Activated B cell treated with CpG ODN at 0.5 μM for 24 hours (primary cell): ENCODE data around the gene GLCCI1. TPM values are rescaled to one million over a fixed set of nuclear protein-coding genes. Genes with fewer than 3 reads are reported as not detected.
A peak's percentile ranks its signal among the peaks of the same experiment; 100 is the strongest.

Experiments
- ATAC-seq: fragments of 200-7000 bp; cut with Tn5 transposase; one replicate; pipeline ENCODE4 v1.10.0; 2021; ENCODE audit warnings: low read depth, mild to moderate bottlenecking, moderate library complexity
- CTCF ChIA-PET: fragments of 350-600 bp; sonication (Branson Sonifier 250); formaldehyde crosslinking; loops from one replicate; lab custom pipeline; 2021; ENCODE audit warnings: antibody characterized with exemption; lab: Charles Lee
- POLR2A ChIA-PET: fragments of 350-600 bp; sonication (Branson Sonifier 250); formaldehyde crosslinking; loops from one replicate; lab custom pipeline; 2021; ENCODE audit warnings: antibody characterized with exemption; lab: Charles Lee
- DNase-seq: peaks from one replicate; pipeline ENCODE4 v3.0.0; 2022
- H3K27ac Mint-ChIP-seq: one replicate; pipeline ENCODE4 v1.8.0; 2020; ENCODE audit warnings: mixed read lengths
- H3K27me3 Mint-ChIP-seq: one replicate; pipeline ENCODE4 v1.8.0; 2021; ENCODE audit warnings: mixed read lengths
- H3K36me3 Mint-ChIP-seq: one replicate; pipeline ENCODE4 v1.8.0; 2021; ENCODE audit warnings: low read depth, mixed read lengths
- H3K4me1 Mint-ChIP-seq: one replicate; pipeline ENCODE4 v1.8.0; 2021; ENCODE audit warnings: mixed read lengths
- H3K4me3 Mint-ChIP-seq: one replicate; pipeline ENCODE4 v1.8.0; 2020; ENCODE audit warnings: mild to moderate bottlenecking, mixed read lengths
- H3K9me3 Mint-ChIP-seq: one replicate; pipeline ENCODE4 v1.8.0; 2020; ENCODE audit warnings: mixed read lengths
- intact Hi-C: fragments of 100-400 bp; cut with micrococcal nuclease; formaldehyde crosslinking; loops from one replicate; pipeline ENCODE4 v1.15.1; 2024
- total RNA-seq: library from RNA; stranded (reverse); gene quantifications from 2 replicates; pipeline ENCODE4 v1.2.3, GENCODE V29; 2022
- TF ChIP-seq, protein P1 (sequence below): fragments of 200-600 bp; IDR thresholded peaks from one replicate; pipeline ENCODE4 v1.8.0; 2022; ENCODE audit warnings: antibody characterized with exemption, mild to moderate bottlenecking

GLCCI1 gene
- total RNA-seq, 1 donor from 2014 or later, result 37.4 TPM

DNA sequence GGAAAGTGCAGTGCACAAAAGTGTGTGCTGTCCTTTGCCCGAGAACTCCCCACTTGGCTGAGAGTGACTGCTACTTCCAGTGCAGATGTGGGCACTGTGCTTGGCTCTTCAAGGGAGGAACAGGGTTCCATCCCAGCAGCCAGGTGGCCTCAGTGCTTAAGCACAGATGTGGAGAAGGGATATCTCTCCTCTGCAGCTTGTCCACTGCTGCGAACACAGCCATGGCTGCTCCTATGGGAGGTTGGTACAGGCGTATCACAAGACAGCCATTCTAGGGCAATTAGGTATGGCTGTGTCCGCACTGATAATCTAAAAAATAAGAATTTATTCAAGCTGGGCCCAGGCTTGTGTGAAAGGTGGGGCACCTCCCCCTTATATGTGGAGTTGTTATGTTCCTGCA, 66.6 kb downstream of the GLCCI1 start:
- H3K27ac Mint-ChIP-seq, result peak overlapping the region; percentile 51
- DNase-seq, result no peak
- peaks cover 26% of the 10 kb centered on the region for H3K36me3 Mint-ChIP-seq
- intact Hi-C loops, result loop anchor here (5.0 kb wide), 2 partner anchors 157 to 273 kb away; no protein-coding TSS in a partner anchor
- H3K9me3 Mint-ChIP-seq, result no peaks in the 10 kb centered on the region
- ATAC-seq, result no peak
- TF ChIP-seq, protein P1, sequence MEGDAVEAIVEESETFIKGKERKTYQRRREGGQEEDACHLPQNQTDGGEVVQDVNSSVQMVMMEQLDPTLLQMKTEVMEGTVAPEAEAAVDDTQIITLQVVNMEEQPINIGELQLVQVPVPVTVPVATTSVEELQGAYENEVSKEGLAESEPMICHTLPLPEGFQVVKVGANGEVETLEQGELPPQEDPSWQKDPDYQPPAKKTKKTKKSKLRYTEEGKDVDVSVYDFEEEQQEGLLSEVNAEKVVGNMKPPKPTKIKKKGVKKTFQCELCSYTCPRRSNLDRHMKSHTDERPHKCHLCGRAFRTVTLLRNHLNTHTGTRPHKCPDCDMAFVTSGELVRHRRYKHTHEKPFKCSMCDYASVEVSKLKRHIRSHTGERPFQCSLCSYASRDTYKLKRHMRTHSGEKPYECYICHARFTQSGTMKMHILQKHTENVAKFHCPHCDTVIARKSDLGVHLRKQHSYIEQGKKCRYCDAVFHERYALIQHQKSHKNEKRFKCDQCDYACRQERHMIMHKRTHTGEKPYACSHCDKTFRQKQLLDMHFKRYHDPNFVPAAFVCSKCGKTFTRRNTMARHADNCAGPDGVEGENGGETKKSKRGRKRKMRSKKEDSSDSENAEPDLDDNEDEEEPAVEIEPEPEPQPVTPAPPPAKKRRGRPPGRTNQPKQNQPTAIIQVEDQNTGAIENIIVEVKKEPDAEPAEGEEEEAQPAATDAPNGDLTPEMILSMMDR, result no peak
- no peaks in the 10 kb centered on the region for H3K27me3 Mint-ChIP-seq
- H3K4me3 Mint-ChIP-seq, result no peak overlapping the region
- CTCF ChIA-PET, result interaction anchor here (0.7 to 3.2 kb wide), 14 partner anchors 18 to 497 kb away, joined by 3 to 45 read pairs (median 4); no protein-coding TSS in a partner anchor
- POLR2A ChIA-PET, result interaction anchor here (1.2 to 2.6 kb wide), 3 partner anchors 65 to 395 kb away, joined by 5 to 11 read pairs (median 7); partner anchors contain the start of gene UMAD1
- peaks cover 8% of the 10 kb centered on the region for H3K4me1 Mint-ChIP-seq

DNA sequence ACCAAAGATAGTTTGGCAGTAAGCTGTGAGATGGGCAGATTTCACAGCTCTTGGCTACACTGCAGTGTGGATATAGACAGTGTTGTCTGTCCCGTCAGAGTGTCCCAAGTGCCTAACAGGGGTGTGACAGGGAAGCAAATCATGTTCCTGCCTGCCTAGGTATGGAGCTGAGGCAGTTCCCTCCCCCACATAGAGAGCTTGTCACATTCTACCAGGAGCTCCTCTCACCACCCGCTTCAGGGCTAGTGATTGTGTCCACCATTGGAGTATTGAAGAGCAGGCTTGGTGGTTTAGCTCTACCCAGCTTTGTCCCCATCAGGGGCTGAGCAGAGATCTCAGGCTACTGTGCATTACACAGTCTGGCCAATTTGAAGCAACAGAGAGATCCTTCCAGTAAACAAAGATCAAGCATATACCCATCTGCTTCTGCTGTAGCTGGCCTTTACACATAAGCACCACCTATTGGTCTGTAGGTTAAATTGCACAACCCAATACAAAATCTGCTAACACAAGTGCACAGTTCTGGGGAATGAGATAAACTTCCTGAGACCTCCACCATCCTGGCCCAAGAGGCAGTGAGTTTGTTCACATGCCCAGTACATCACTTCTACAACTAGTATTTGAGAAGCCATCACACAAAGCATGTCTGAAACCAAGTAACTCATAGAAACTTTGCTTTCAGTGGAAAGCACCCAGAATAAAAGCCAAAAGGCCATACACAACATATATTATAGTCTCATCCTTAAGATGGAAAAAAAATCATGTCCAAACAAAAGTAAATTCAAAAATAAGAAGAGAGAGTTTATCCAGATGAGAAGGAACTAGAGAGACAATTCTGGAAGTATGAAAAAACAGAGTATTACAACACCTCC, 67.3 kb downstream of the GLCCI1 start:
- Mint-ChIP-seq H3K27ac (peak overlapping the region; percentile 21), H3K36me3 (peaks cover 24% of the 10 kb centered on the region), H3K4me3 (no peak overlapping the region), H3K4me1 (peaks cover 10% of the 10 kb centered on the region), H3K9me3 (no peaks in the 10 kb centered on the region), H3K27me3 (no peaks in the 10 kb centered on the region)
- POLR2A ChIA-PET, result interaction anchor here (1.2 to 2.6 kb wide), 3 partner anchors 66 to 395 kb away, joined by 5 to 11 read pairs (median 7); partner anchors contain the start of gene UMAD1
- DNase-seq, result no peak
- intact Hi-C loops, result loop anchor here (1.0 to 5.0 kb wide), 4 partner anchors 156 to 441 kb away; no protein-coding TSS in a partner anchor
- CTCF ChIA-PET, result interaction anchor here (0.7 to 3.2 kb wide), 14 partner anchors 19 to 497 kb away, joined by 3 to 45 read pairs (median 4); no protein-coding TSS in a partner anchor
- TF ChIP-seq, protein P1, result no peak
- ATAC-seq, result peak; percentile 92

DNA sequence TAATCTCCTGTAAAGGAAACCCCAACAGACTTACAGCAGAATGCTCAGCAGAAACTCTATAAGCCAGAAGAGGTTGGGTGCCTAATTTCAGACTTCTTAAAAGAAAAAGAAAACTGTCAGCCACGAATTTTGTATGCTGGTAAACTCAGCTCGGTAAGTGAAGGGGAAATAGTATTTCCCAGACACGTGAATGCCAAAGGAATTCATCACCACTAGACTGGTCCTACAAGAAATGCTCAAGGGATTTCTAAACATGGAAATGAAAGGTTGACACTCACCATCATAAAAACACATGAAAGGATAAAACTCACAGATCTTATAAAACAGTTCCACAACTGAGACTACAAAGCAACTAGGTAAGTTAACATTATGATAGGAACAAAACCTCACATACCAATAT, 68.6 kb downstream of the GLCCI1 start:
- intact Hi-C loops, result loop anchor here (5.0 kb wide), 2 partner anchors 155 to 275 kb away; no protein-coding TSS in a partner anchor
- ATAC-seq (no peak), DNase-seq (no peak)
- H3K27me3 Mint-ChIP-seq, result no peaks in the 10 kb centered on the region
- no peak overlapping the region for H3K27ac Mint-ChIP-seq
- no peak overlapping the region for H3K4me3 Mint-ChIP-seq
- H3K4me1 Mint-ChIP-seq, result peaks cover 12% of the 10 kb centered on the region
- H3K9me3 Mint-ChIP-seq, result no peaks in the 10 kb centered on the region
- ChIA-PET POLR2A (no interaction called here), CTCF (interaction anchor here (0.7 kb wide), 1 partner anchor 60 kb away, joined by 3 read pairs; no protein-coding TSS in a partner anchor)
- TF ChIP-seq, protein P1, result no peak
- peaks cover 30% of the 10 kb centered on the region for H3K36me3 Mint-ChIP-seq

DNA sequence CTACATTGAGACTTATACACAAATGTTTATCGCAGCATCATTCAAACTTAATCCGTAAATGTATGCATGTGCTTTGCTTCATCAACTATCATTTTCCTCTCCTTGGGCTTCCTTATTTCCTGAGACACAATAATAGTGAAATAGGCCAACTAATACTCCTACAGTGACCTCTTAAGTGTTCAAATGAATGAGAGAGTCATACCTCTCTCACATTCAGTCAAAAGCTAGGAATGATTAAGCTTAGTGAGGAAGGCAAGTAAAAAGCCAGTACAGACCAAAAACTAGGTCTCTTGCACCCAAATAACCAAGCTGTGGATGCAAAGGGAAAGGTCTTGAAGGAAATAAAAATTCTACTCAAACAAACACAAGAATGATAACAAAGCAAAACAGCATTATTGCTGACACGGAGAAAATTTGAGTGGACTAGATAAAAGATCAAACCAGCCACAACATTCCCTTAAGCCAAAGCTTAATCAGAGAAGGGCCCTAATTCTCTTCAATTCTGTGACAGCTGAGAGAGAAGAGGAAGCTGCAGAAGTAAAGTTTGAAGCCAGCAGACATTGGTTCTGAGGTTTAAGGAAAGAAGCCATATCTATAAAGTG, 72.3 kb downstream of the GLCCI1 start:
- H3K27me3 Mint-ChIP-seq, result no peaks in the 10 kb centered on the region
- H3K4me3 Mint-ChIP-seq, result no peak overlapping the region
- ATAC-seq (no peak), DNase-seq (no peak)
- CTCF ChIA-PET, result interaction anchor here (0.9 to 1.1 kb wide), 2 partner anchors 150 to 359 kb away, joined by 3 to 4 read pairs; no protein-coding TSS in a partner anchor
- H3K36me3 Mint-ChIP-seq, result peaks cover 44% of the 10 kb centered on the region
- H3K4me1 Mint-ChIP-seq, result peaks cover 19% of the 10 kb centered on the region
- POLR2A ChIA-PET, result interaction anchor here (0.9 kb wide), 1 partner anchor 149 kb away, joined by 4 read pairs; no protein-coding TSS in a partner anchor
- no peak overlapping the region for H3K27ac Mint-ChIP-seq
- intact Hi-C loops, result no loop called here
- H3K9me3 Mint-ChIP-seq, result no peaks in the 10 kb centered on the region
- TF ChIP-seq, protein P1, result no peak
